ENCODE results near the gene DZIP1L.
A peak's percentile ranks its signal among the peaks of the same experiment; 100 is the strongest.
"Not testable (repeated sequence)": the region's sequence is repeated elsewhere in the genome, so short reads cannot be mapped to it uniquely, and the experiment has no call there.

Gene DZIP1L, protein sequence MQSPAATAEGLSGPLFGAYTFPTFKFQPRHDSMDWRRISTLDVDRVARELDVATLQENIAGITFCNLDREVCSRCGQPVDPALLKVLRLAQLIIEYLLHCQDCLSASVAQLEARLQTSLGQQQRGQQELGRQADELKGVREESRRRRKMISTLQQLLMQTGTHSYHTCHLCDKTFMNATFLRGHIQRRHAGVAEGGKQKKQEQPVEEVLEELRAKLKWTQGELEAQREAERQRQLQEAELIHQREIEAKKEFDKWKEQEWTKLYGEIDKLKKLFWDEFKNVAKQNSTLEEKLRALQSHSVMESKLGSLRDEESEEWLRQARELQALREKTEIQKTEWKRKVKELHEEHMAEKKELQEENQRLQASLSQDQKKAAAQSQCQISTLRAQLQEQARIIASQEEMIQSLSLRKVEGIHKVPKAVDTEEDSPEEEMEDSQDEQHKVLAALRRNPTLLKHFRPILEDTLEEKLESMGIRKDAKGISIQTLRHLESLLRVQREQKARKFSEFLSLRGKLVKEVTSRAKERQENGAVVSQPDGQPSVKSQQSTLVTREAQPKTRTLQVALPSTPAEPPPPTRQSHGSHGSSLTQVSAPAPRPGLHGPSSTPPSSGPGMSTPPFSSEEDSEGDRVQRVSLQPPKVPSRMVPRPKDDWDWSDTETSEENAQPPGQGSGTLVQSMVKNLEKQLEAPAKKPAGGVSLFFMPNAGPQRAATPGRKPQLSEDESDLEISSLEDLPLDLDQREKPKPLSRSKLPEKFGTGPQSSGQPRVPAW
- total RNA-seq = 0 to 1.6 (median 0.22) reads per million in 4 experiments

DNA sequence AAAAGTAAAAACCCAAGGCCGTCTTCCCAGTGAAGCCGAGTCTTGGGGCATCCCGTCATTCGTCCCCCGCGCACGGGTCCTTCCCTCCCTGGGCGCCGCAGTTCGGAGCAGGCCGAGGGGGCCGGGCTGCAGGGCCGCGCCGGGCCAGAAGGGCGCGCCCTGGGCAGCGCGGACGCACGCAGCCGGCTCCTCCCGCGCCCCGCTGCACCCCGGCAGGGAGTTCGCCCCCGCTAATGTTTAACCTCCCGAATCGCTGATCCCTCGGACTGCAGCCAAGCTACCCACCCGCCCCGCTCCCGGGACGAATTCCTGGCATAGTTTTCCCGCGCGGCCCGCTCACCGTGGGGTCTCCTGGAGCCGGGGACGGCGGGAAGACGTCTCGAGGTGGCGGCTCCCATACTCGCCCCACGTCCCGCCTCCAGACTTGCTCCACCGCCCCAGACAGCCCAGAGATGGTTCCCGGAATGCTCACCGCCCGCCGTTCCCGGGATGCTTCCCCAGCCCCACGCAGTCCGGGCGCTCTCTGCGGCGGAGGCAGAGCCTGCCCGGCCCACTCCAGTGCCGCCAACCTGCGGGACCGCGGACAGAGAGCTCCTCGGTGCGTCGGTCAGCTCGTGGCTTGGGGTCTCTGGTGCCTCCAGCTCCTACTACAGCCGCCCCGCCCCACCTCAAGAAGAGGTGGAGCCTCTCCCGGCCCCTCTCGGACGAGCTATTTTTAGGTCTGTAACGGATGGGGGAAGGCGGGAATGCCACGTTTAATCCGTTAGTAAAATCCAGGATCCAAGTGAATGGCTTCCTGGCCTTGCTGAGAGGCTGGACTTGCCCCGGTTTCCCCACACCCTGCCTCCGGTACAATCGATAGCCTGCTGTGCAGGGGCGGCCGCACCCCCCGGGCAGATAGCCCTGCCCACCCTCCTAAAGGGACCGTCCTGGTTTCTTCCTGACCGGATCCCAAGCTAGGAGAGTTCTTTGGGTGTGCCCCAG is at the start of gene DZIP1L:
Gene DZIP1L (minus strand): TSS at position 621 of the 984 bp plus-strand sequence. CDS start 11,637 bp downstream, outside the sequence.
- no peak for DNase-seq

GRCh38 chr3:138165061-138165460 is 49.7 kb upstream of the DZIP1L start:
- no peak for DNase-seq

DNA sequence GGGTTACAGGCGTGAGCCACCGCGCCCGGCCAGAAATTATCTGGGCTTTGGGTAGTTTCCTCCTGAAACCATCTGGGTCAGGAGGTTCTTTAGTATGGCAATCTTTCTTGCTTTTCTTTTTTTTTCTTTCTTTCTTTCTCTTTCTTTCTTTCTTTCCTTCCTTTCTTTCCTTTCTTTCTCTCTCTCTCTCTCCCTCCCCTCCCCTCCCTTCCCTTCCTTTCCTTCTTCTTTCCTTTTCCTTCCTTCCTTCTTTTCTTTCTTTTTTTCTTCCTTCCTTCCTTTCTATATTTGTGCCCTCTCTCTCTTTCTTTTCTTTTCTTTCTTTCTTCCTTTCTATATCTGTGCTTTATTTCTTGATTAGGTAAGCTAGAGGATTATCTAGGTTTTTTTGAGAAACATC is 42.3 kb upstream of the DZIP1L start:
- no peak for DNase-seq

GRCh38 chr3:138154534-138154933 is 39.1 kb upstream of the DZIP1L start:
- no peak for DNase-seq

DNA sequence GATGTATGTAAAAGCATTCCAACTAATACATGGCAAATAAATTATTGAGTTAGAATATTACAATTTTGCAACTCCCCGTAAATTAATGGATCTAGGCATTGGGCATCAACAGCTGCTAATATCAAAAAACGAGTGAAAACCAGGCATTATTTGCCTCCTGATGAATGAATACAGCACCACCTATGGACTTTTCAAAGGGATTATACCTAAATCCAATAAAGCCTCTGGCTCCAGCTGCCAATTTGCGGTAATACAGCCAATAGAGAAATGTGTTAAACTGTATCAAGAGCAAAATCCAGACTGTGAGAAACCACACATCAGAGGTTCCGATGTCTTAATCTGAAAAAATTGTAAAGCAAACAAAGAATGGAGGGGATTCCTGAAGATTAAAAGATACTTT is 33.1 kb upstream of the DZIP1L start:
- DNase-seq = no peak

- not testable (repeated sequence) for DNase-seq
These were observed 26.8 kb upstream of the DZIP1L start for GRCh38 chr3:138142181-138142580.

DNA sequence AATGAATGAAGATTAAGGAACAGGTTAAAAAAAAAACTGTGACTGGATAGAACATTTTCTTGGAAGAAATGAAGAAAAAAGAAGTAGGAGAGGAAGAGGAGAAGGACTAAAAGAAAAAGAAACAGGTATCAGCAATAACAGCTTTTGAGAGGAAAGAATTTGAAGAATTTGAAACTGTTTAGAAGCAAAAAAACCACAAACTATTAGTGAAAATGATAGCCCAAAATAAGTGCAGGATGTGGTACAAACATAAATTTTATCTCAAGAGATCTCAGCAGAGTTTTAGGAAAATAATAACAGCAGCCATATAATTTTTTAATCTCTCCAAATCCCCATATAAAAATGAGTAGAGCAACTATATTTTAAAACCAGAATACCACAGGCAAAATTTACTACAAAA is 25.5 kb upstream of the DZIP1L start:
- DNase-seq = no peak

DNA sequence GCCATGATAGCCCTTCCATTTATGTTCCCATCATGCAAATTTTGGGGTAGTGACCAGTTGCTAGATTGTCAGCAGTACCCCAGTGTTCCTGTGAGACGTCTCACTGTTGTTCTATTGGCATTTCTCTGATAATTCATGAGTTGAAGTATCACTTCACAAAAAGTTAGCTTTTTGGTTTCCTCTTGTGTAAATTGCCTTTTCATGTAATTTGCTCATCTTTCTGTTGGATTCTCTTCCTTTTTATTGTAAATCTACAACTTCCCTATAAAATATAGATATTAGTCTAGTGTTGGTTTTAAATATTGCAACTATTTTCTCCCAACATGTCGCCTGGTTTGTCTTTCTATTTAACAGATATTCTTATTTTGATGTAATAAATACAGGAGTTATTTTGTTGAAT is 24.3 kb upstream of the DZIP1L start:
- DNase-seq = no peak

DNA sequence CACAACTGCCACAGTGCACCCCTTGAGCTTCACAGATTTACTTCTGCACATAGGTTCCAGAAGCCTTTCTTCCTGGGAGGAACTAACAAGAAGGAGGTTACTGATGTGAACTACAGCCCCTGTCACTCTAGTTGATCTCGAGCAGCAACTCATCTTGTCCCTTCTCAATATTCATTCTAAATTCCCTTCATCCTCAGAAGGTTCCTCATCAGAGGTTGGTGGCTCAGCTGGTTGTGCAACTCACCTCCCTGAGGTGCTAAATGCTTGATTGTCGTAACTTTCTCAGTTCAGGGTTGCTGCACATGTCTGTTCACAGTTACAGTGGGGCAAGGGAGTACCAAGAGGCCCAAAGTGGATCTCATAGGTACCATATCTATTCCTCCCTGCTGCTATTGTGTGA is 22.5 kb upstream of the DZIP1L start:
- DNase-seq = no peak

DNA sequence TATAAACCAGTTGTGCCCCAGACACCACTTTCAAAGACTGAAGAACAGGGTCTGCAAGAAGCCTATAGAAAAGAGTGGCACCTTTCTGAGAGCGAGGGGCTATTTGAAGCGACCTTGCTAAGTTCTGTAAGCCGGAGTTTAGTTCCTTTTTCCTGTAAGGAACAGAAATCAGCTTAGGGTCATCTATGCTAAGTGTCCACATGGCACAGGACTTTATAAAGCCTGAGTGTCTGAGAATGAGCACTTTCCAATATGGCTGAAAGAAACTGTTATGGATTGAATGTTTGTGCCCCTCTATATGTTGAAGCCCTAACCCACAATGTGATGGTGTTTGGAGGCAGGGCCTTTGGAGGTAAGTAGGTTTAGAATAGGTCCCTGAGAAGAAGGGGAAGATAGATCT is 20.8 kb upstream of the DZIP1L start:
- no peak for DNase-seq

GRCh38 chr3:138135833-138136194 is 20.4 kb upstream of the DZIP1L start:
- DNase-seq = no peak

DNA sequence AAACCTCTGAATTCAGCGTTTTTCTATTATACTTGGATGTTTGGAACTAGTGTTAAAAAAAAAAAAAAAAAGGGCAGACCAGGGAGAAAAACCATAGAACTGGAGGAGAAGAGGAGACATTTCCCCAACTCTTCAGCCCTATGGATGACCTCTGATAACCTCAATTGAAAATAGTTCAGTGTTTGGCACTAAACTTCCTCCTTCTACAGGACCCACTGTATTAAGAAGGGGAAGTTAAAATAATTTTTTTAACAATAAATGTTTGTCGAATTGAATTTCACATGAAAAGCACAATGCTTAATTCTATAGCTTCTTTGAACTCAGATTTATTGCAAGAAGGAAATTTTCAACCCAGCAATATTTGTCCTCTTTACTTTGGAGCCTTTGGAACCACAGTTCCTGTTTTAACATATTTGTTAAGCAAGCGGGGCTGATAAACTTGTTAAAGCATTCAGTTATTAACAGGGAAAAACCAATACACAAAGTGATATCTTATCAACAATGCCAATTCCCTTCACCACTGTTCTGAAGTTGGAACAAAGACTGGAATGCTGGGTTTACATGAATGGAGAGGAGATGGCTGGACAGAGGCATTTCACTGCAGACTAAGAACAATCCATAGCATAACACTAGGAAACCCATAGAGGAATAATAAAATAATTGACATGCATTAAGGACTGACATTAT is 19.9 kb upstream of the DZIP1L start:
- DNase-seq = no peak

GRCh38 chr3:138132239-138132638 is 16.8 kb upstream of the DZIP1L start, which contains the start of gene A4GNT:
A4GNT (minus strand) TSS chr3:138132390; CDS start chr3:138131256, 1,134 bp downstream.
- DNase-seq = no peak

DNA sequence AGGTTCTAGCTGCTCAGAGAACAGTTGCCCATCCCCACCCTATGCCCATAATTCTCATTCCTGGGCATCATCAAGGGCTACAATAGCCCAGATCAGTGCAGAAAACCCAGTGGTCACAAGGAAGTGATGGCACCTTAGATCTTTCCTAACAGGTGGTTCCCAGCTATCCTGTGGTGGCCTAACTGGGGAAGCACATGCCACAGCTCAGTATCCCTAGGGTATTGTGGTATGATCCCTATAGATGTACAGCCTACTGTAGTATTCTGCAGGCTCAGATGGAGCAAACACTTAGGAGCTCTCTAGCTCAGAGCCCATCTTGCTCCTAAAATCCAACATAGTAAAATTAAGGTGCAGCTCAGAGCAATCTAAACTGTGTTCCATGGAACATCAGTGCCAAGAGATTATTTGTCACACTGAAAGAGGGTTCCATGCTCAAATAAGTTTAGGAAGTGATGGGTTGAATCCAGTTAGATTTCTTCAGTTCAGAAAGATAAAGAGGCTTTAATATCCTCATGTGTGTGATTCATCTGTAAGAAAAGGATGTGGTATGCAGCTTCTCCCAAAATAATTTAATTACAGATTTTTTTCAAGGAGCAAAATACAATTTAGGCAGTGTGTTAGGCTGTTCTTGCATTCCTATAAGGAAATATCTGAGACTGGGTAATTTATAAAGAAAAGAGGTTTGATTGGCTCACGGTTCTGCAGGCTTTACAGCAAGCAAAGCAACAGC is 12.4 kb upstream of the DZIP1L start:
- no peak for DNase-seq

DNA sequence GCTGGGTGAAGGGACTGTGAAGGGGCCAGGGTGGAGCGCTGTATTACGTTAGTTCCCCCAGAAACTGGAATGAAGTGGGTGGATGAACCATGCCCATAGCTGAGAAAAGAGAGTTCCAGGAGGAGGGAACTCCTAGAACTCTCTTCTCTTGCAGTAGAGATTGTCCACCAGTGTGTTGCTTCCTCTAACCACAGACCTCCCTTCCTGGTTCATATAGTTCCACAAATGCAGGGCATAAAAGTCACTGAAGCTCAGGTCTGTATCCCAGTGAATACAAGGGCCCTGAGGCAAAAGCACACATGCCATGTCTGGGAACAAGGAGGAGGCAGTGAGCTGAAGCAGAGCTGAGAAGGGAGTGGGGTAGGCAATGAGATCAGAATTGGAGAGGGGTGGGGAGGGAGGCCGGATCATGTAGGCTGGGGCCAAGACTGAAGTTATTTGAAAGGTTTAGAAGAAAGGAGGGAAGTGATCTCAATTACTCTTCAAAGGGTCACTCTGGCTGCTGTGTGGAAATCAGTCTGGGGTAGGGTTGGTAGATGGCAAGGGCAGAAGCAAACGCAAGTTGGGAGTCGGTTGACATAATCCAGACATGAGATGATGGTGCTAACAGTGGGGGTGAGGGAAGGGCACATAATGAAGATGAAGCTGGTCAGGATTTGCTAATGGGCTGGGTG is 10.3 kb upstream of the DZIP1L start:
- no peak for DNase-seq

DNA sequence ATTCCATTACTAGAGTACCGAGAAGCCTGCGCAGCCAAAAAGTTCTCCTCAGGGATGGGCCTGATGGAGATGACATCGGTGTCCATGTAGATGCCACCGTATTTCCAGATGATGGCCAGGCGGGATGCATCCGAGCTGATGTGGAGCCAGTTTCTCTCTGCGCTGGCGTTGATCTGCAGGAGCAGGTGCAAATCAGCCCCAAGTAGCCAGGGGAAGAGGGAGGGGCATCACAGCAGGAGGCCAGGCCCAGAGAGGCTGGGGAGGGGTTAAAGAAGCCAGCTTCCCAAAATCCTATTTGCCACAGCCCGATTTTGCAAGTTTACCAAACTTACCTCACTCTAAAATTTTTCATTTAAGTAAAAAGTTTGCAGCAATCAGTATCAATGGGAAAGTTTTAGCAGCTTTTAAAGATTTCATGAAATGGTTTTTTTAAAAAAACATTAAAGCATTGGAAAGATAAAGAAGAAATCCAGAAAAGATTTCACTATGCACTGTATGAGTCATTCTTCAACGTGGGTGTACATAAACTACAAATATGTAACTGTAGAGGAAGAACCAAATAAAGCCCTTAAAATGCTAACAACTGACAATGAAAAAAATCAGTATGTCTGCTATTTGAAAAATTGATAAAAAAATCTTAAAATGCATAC is 9.4 kb upstream of the DZIP1L start:
- DNase-seq = no peak

- DNase-seq = no peak
These were observed 8.8 kb upstream of the DZIP1L start for GRCh38 chr3:138124188-138124587.

DNA sequence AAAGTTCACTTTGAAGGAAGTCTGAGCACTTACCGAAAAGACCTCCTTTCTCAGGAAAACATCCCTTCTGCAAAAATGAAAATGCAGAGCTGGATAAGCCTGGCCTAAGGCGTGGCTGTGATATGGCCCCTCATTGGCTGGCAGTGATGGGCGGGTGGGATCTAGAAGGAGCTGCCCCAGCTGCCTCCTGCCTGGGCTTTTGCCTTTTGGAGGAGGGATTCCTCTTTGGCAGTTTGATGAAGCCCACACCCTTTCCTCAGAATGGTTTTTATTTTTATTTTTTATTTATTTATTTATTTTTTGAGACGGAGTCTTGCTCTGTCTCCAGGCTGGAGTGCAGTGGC is 4.0 kb upstream of the DZIP1L start:
- DNase-seq = no peak

DNA sequence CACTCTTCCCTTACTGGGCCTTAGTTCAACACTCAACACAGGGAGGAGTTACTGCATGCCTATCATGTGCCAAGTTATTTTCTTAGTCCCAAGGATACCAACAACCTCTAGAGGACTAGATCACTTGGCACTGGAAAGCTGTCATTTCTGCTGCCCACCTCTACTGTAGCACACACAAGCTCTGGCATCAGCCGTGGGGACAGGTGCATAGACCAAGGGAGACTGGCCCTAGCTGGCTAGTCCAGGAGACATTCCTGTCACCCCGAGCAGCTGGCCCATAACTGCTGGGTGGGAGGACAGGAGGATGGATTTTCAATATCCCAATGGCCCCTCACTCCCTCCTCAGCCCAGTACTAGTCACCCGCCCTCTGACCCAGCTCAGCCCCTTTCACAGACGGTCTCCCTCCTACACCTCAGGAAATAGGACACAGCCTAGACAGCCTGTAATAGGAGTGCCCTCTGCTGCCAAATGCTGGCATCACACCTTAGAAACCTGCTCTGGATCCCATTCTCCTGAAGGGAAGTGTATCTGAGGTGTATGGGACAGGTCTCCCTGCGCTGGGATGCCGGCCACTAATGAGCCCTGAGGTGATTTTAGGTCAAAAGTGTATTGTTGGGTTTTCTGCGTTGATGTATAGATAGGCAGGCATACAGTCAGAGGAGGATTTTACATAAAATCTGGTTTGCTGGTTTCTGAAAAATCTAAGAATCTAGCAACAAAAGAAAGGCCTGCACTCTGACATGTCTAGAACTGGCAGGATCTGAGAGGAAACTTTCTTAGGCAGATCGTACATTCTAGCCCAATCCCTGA is 3.4 kb upstream of the DZIP1L start:
- peak; percentile 7 for DNase-seq
